Placental pericyte (primary cell): ENCODE results near the gene SEL1L3. TPM values are rescaled to one million over a fixed set of nuclear protein-coding genes. Genes with fewer than 3 reads are reported as not detected.

Experiments
- small RNA-seq: library from RNA; depleted of rRNA; stranded (forward); fragments of <200 nt; gene quantifications from one replicate; pipeline ENCODE3, GENCODE V24; 2012; ENCODE audit warnings: low replicate concordance
- total RNA-seq: library from RNA; depleted of rRNA; stranded (reverse); fragments of >200 nt; gene quantifications from 2 replicates; pipeline ENCODE4 v1.2.3, GENCODE V29; 2012

Gene SEL1L3
- total RNA-seq, result 27.1 and 32.2 TPM in 2 replicates

GRCh38 chr4:25862411-25863346, at the start of gene SEL1L3:
Gene SEL1L3, minus strand, starts transcription at chr4:25862988. Its CDS starts 152 bp downstream, at chr4:25862836.

Small RNAs within 50 kb of the gene (small RNA-seq; reads per million reads assigned to genes)
- not detected for gene MTND4LP22

Other genes starting within 250 kb of the SEL1L3 start
- not detected in 2 replicates for gene SLC34A2, start 207.1 kb downstream of the SEL1L3 start, total RNA-seq
- gene SMIM20, start 51.2 kb upstream of the SEL1L3 start, total RNA-seq, result 15.0 and 17.3 TPM in 2 replicates